GM19328 (cell line): ENCODE data around the gene BRAF.
"Not testable (repeated sequence)": the region's sequence is repeated elsewhere in the genome, so short reads cannot be mapped to it uniquely, and the experiment has no call there.

Experiments
- ATAC-seq: cut with Tn5 transposase; IDR thresholded peaks from one replicate; pipeline ENCODE4 v1.9.1; 2021; ENCODE audit warnings: mild to moderate bottlenecking, moderate library complexity; ENCODE audit not compliant: unreplicated experiment

Gene BRAF

DNA sequence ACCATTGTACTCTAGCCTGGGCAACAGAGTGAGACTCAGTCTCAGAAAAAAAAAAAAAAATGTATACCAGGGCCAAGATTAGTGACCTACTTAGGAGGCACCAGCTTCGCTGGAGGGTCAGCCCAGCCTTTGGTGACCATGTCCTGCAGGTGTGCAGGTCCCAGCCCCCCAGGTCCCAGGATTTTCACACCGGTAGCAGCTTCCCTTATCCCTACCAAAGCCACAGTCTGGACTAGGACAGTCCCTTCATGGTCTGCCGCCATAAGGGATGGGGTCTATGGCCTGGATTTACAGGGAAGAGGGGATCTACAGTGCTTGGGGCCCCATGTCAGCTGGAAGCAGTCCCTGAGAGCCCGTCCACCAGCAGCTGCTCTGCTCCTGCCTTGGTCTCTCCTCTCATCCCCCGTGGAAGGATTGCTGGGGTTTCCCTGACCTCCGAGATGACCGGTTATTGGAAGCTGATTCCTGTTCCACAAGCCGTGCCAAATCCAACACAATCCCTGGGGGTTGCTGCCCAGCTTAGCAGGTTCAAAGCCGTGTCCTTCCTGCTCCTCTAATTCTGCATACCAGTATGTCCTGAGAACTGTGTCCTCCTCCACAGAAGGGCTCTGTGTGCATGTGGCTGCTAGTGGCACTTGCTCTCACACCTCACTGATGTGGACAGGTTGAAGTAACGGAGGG lies 239.2 kb downstream of the BRAF start:
- ATAC-seq = no peak

DNA sequence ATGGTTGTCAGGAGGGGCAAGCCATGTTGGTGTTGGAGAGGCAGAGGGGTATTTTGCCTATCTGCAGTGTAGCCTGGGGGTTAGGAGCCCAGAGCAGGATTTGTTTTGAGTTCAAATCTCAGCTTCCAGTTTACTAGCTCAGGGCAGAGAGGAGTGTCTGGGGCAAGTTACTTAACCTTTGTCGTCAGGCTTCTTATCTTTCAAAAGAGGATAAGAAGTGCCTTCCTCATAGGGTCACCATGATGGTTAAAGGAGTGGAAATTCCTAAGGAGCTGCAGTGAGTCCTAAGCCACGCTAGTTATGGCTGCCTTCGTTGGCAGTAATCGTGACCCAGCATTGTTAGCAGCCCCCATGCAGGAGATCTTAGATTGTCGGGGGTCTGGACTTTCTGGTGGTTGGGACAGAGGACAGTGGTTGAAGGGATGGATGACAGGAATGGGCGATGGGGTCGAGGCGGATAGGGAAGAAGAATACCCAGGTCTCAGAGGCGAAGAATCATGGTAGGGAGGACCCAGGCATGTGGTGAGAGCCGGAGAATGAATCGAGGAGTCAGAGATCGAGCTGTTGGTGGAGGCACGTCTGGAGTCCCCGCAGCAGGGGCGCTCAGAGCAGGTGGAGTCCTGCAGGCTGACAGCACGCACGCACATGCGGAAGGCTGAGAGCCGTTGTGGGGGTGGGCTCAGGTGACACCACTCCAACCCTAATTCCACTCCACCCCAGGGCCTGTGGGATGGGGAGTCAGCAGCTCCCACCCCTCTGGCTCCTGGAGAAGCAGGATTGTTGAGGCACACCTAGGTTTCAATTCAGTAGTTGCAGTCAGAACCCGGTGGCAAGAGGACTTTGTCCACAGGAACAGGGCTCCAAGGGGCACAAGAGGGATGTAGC lies 240.4 kb downstream of the BRAF start:
- ATAC-seq = no peak

DNA sequence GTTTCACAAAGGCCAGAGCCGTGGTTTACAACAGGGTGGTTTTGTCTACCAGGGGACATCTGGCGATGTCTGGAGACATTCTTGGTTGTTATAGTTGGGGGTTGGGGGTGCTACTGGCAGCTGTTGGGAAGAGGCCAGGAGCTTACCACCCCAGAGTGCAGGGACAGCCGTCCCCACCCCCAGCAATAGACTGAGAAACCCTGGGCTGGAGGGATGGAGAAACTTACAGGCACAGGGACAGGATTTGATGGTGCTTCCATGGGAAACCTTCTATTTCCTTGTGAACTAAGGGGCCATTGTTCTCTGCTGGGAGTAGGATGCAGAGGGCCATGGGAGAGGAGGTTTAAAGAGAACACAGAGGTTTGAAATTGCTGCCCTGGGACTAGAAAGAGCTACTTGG lies 241.1 kb downstream of the BRAF start:
- no peak for ATAC-seq

DNA sequence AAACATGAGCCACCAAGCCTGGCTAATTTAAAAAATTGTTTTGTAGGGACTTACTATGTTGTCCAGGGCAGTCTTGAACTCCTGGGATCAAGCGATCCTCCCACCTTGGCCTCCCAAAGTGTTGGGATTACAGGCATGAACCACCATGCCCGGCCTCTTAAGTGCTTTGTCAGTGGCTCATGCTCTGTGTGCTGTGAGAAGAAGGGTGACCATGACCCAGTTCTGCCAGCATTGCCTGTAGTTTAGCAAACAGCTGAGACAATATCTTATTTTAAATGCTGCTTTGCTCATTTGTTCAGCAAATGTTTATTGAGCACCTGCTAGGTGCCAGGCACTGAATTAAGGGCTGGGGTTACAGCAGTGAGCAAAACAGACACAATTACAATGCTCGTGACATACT lies 243.0 kb downstream of the BRAF start:
- no peak for ATAC-seq

DNA sequence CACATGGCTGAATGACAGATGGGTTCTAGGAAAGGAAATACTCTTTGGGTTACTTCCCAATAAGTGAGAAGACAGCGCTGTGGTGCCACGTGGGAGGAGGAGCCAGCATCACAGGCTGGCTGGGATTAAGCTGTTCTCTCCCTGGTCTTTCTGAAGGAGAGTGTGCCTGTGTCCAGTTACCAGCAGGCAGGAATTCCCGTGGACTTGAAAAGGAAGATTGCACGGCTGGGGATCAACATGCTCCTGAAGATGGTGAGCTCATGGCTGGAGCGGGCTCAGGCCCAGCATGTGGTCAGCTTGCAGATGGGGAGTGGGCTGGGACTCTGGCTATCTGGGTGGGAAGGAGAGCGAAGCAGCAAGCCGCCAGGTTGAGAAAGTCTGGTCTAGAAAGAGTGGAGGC lies 243.8 kb downstream of the BRAF start:
- no peak for ATAC-seq

DNA sequence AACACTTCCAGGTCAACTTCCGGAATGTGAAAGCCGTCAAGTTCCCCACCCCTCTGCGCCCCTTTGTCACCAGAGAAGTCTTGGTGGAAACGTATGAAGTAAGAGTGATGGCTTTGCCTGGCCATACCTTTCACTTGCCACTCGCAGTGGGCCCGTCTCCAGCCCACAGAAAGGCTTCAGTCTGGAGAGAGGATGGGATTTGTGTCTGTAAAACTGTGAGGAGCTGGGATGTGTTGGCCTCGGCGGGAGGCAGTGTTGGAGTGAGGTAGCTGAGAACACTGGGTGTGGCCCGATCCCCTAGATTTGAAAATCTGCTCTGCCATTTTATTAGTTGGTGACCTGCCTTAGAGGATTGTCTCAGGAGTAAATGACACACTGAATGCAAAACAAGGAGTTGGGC lies 245.5 kb downstream of the BRAF start:
- ATAC-seq = no peak

DNA sequence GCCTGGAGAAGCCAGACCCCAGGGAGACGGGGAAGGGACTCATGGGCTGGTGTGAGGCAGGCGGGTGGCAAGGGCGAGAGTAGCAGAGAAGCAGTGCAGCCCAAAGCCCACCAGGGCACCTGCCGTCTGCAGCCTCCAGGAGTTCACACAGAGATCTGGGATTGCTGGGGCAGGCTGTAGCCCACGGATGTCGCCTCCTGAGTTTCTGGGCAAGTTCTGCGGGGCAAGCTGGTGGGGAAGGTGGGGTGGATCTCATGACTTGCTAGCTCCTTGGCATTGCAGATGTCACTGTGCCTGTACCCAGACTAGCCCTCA lies 246.0 kb downstream of the BRAF start:
- no peak for ATAC-seq

DNA sequence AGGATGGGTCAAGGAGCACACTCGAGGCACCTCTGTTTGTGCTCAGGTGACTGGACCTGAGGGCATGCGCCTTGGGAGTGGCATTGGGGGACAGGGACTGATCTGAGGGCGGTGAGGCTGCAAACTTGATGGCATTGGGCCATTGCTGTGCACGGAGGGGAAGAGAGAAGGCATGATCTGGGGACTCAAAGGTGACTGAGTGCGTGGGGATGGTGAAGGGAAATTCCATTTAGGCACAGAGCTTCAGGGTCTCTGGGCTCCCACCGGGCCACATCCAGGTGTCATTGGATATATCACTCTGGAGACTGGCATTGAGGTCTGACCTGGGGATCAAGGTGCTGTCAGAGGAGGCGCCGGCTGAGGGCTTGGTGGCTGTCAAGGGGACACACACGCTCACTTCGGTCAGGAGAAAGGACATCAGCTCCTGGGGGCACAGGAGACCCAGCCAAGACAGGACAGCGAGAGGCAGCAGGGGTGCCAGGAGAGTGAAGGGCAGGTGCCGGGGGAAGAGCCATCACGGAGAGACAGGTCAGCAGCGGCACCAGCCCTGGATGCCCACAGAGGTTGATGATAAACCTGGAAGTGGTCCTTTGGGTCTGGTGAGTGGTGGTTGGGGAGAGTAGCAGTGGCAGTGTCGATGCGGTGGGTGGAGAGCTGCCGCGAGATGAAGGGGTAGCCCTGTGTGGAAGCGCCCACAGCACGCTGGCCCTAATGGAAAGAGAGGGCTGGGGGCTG lies 246.5 kb downstream of the BRAF start:
- no peak for ATAC-seq

DNA sequence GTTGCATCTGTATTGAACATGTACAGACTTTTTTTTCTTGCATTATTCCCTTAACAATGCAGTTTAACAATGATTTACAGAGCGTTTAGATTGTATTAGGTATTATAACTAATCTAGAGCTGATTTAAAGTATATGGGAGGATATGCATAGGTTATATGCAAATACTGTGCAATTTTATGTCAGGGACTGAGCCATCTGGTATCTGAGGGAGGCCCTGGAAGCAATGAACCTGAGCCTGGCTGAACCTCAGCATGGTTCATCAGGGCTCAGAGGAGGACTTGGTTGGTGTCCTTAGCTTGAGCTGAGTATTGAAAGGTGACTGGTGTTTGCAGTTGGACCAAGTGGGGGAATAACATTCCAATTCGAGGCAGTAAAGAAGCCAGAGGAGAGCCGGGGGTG lies 247.2 kb downstream of the BRAF start:
- no peak for ATAC-seq

DNA sequence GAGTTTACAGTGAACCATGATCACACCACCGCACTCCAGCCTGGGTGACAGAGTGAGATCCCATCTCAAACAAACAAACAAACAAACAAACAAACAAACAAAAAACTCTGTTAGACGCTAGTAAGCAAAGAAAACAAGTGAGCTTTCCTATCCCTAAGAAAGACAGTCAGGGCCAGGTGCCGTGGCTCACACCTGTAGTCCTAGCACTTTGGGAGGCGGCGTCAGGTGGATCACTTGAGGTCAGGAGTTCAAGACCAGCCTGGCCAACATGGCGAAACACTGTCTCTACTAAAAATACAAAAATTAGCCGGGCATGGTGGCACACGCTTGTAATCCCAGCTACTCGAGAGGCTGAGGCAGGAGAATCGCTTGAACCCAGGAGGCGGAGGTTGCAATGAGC lies 247.8 kb downstream of the BRAF start:
- not testable (repeated sequence) for ATAC-seq

DNA sequence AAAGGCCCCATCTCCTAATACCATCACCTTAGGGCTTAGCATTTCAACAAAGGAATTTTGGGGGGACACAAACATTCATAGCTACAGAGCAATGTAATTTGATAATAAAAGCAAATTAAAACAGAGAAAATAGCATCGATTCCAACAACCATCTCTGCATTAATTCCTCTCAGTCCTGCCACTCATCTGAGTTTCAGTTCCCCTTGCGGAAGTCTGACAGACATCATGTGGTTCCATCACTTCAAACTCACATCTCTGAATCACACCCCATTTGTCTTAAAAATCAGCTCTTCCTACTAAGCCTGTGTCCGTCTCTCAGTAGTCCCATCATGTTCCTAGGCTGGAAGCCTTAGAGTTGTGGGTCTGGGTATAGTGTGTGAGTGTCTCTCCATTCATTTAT lies 248.4 kb downstream of the BRAF start:
- peak; percentile 46 for ATAC-seq

DNA sequence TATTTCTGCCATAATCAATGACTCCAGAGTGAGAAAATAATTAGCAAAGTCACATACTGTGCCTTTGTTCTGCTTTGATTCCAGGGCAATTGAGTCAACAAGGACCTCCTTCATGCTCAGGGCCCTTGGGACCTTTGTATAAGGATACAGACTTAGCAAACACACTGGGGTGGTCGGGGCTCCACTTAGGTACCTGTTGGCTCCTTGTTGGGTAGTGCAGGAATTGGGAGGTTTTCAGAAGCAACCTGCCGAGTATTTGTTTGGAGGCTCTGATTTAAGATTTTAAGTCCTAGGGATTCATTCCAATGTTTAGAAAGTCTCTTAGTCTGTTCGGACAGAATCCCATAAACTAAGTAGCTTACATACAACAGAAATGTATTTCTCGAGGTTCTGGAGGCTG lies 249.0 kb downstream of the BRAF start:
- no peak for ATAC-seq

DNA sequence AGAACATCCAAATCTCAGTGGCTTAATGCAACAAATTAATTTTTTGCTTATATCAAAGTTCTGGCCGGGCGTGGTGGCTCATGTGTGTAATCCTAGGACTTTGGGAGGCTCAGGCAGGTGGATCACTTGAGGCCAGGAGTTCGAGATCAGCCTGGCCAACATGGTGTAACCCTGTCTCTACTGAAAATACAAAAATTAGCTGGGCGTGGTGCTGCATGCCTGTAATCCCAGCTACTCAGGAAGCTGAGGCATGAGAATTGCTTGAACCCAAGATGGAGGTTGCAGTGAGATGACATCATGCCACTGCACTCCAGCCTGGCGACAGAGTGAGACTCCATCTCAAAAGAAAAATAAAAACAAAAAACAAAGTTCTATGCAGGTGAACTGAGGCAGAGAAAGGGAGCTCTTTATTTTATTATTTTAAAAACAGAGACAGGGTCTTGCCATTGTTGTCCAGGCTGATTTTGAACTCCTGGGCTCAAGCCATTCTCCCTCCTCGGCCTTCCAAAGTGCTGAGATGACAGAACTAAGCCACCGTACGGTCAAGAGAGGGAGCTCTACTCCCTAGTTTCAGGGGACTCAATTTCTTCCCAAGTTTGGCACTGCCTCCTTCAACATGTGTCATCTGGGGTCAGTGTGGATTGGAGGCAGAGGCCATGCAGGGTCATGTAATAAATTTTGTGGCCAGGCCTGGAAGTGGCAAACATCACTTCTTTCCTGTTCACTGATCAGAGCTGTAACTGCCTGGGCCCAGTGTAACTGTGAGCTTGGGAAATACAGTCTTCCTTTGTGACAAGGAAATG lies 249.6 kb downstream of the BRAF start:
- ATAC-seq = no peak

DNA sequence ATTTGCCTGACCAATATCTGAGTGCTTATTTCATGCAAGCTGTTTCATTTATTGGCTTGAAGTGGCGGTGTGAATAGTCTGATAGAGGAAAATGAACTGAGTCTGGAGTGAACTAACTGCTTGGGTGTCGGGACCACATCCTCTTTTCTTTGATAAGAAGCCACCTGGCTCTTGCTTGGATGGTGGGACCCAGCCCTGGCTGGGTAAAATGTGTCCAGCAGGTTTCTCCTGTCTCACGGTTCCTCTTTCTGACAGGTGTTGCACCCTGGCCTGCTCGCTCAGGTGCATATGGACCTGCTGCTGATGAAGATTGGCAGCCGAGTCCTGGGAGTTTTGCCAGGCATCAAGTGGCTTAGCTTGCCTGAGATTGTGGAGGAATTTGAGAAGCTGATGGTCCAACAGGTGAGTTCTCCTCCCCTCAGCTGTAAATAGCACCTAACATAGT lies 250.4 kb downstream of the BRAF start:
- no peak for ATAC-seq

DNA sequence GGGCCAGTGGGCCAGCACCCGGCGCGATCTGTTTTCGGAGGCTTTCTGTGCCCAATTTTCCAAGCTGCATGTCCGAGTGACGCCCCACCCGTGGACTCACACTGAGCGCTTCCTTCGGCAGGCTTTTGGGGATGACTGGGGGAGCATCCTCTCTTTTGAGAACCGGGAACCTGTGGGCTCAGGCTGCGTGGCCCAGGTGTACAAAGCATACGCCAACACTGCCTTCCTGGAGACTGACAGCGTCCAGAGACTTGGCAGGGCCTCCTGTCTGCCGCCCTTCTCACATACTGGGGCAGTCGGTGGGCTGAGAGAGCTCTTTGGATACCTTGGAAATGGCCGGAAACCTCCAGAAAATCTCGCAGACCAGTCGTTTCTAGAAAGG lies 251.0 kb downstream of the BRAF start:
- no peak for ATAC-seq

DNA sequence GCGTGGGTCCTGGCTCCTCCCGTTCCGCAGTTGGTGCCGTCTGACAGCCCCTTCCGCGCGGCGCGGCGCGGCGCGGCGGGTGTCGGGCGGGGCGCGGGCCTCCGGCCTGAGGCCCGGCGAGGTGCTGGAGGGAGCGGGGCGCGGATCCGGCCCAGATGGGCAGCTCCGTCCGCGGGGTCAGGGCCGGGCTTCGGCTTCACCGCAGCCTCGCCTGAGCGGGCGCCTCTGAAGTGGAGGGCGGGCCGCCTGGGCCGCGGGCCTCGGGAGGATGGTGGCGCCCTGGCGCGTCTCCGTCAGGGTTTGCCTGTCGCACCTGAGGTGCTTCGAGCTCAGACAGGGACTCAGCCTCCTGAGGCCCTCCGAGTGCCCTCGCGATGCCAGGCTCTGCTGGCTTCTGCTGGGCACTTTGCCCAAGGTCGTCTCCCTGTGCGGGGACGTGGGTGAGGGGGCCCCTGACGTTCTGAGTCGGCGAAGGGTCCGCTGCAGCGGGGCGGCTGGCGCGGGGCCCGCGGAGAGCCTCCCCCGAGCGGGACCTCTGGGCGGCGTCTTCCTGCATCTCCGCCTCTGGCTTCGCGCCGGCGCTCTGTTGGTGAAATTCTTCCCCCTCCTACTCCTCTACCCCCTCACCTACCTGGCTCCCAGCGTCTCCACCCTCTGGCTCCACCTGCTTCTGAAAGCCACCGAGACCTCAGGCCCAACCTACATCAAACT lies 251.5 kb downstream of the BRAF start:
- peak; percentile 41 for ATAC-seq

DNA sequence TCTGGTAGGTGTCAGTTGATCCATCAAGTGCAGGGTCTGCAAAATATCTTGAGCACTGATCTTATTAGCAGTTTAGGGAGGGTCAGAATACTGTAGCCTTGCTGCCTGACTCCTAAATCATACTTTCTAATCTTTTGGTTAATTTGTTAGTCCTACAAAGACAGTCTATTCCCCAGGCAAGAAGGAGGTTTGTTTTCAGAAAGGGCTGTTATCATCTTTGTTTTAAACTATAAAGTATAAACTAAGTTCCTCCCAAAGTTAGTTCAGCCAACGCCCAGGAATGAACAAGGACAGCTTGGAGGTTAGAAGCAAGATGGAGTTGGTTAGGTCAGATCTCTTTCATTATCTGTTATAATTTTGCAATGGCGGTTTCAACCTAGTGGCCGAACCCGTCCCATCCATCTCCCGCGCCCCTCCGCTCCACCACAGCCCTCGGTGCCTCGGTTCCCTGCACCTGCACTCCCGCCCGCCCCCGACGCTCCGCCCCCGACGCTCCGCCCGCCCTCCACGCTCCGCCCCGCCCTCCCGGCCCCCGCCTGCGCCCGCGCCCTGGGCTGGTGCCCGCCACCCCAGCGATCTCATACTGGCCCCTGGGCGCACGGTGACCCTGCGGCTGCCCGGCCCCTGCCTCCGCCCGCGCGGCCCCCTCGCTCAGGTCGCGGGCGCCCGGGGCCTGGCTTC lies 252.2 kb downstream of the BRAF start, which contains the start of gene ADCK2:
TSS of gene ADCK2 (plus strand) at position 564 of the 681 bp plus-strand sequence. CDS start 386 bp downstream, outside the sequence.
- peak; percentile 44 for ATAC-seq

DNA sequence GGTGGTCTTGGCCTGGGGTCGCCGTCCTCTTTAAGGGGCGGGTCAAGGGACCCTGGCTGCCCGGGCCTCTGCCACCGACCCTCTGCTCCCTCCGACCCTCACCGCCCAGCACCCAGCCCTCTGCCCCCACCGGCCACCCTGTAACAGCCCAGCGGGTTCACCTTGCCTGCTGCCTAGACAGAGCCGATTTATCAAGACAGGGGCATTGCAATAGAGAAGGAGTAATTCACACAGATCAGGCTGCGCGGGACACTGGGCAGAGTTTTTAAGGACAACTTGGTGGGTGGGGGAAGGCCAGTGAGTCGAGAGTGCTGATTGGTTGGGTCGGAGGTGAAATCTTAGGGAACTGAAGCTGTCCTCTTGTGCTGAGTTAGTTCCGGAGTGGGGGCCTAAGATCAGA lies 252.8 kb downstream of the BRAF start:
- no peak for ATAC-seq

DNA sequence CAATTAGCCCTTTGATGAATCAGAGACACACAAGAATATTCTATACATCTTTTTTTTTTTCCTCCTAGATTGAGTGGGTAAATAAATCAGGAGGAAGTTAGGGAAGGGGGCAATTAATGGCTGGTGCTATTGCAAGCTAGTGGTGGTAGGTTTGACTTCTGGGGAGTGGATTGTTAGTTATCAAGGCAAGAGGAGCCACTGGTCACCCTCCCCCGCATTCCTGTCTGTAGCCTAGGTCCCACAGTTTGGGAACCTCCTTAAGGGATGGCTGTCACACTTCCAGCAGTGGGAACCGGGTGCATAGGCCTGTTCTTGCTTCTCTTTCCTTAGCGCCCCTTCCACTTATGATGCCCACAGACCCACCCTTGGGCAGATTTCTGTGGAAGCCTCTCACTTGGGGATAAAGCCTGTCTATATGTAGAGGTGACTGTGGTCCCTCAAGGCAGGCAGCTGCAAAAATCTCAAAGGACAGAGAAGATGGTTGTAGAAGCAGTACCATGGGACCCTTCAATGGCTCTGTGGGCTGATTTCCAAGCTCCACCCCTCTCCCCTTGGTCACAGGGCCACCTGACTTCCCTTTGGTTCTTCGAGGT lies 254.3 kb downstream of the BRAF start:
- no peak for ATAC-seq
